WI38 (cell line): Measurements from ENCODE around the gene NRSN2.

Source experiments
- H3K4me3 ChIP-seq: 2 replicates; pipeline ENCODE4 v1.5.1; 2011; ENCODE audit warnings: low read depth, mild to moderate bottlenecking, control low read depth, low read length
- CTCF ChIP-seq: IDR thresholded peaks from 2 replicates; pipeline ENCODE4 v1.5.1; 2012; ENCODE audit warnings: low read depth, mild to moderate bottlenecking, control low read depth, low read length

NRSN2 gene

GRCh38 chr20:362271-363254, 15.7 kb downstream of the NRSN2 start:
- H3K4me3 ChIP-seq, result no peak overlapping the region
- peak; percentile 31; the same call in 1 of the 2 replicates for TF ChIP-seq CTCF

GRCh38 chr20:363319-364078, 16.6 kb downstream of the NRSN2 start:
- TF ChIP-seq CTCF, result no peak
- no peak overlapping the region for H3K4me3 ChIP-seq

GRCh38 chr20:364905-365794, 18.2 kb downstream of the NRSN2 start:
- H3K4me3 ChIP-seq, result no peak overlapping the region
- no peak for TF ChIP-seq CTCF

GRCh38 chr20:366041-366718, 19.3 kb downstream of the NRSN2 start:
- TF ChIP-seq CTCF, result no peak
- H3K4me3 ChIP-seq, result no peak overlapping the region

DNA sequence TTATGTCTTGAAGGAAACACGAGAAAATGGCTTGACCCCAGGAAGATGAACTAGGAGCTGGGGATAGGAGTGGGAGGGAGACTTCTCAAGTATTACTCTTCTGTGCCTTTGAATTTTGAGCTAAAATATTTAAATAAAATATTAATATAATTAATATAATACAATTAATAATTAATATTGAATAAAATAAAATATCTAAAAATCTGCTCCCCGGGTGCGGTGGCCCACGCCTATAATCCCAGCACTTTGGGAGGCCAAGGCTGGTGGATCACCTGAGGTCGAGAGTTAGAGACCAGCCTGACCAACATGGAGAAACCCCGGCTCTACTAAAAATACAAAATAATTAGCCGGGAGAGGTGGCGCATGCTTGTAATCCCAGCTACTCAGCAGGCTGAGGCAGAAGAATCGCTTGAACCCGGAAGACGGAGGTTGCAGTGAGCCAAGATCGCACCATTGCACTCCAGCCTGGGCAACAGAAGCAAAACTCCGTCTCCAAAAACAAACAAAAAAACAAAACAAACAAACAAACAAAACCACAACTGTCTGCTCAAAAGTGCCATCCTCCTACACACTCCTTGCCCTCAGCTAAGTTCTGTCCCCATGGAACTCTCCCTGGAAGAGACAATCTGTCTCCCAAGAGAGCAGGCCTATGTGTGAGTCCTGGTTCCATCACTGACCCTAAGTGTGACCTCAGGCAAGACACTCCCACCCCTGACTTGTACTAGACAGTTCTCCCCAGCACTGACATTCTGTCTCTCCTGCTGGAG, 20.0 kb downstream of the NRSN2 start:
- H3K4me3 ChIP-seq, result no peak overlapping the region
- no peak for TF ChIP-seq CTCF

DNA sequence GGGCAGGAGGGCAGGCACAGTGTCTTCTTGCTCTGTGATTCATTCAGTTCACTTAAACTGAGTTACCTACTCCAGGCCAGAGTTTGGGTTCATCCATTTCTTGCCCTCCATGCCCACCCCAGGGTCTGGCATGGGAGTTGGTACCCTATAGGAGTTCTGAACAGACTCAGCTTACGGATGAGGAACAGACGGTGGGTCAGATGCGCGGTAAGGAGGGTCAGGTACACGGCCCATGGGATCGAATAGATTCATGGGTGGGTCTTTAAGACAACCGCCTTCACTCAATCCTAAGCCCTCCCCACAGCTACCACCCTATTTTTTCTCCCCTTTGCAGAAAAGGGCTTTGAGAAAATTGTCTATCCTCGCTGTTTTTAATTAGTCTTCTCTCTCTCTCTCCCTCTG, 20.6 kb downstream of the NRSN2 start:
- no peak for TF ChIP-seq CTCF
- no peak overlapping the region for H3K4me3 ChIP-seq
